ENCODE measurements around the gene DMRTC2. TPM values are rescaled to one million over a fixed set of nuclear protein-coding genes. Genes with fewer than 3 reads are reported as not detected.

Gene DMRTC2
- 2.9 TPM for total RNA-seq (ENCODE audit: insufficient read depth, low replicate concordance)

DNA sequence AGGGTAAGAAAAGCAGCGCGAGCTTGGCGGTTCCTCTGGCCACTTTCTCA, at the start of gene DMRTC2:
TSS of gene DMRTC2 (plus strand) at position 42 of the 50 bp plus-strand sequence. CDS start 2,387 bp downstream, outside the sequence.
- DNase-seq (ENCODE audit: low spot score): no peak

DNA sequence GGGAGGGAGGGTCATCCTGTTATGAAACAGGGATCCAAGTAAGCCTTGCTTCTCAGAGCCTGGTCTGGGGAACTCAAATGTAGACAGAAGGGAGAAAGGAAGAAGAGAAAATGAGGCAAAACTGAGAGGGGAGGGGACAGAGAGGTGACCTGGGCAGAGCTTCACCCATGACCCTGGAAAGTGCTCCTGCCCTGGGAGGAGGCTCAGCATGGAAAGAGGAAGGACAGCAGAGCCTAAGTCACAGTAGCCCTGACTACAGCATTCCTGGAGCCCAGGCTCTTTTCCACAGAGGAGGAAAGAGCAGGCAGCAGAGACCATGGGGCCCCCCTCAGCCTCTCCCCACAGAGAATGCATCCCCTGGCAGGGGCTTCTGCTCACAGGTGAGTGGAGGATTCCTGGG, 48.5 kb upstream of the DMRTC2 start, which contains the start of gene CEACAM3:
TSS of gene CEACAM3 (plus strand) at position 226 of the 400 bp plus-strand sequence. CDS start at position 317, 91 bp downstream.
- no peak for DNase-seq (ENCODE audit: low spot score)

DNA sequence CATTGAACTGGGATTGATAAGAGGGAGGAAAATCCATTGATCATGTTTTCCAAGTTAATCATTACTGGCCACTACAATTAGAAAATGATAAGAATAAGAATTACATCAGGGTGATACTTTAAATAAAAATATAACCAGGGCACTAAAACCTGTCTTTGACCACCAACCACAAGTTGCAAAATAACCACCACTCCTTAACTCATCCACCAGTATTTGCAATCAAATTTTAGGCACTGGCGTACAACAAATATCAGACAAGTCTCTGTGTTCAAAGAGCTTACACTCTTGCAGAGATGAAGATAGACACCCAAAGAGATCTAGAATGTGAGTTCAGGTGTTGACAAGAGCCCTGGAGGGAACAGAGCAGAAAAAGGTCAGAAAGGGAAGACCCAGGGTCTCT, 47.9 kb upstream of the DMRTC2 start:
- DNase-seq (ENCODE audit: low spot score): no peak

DNA sequence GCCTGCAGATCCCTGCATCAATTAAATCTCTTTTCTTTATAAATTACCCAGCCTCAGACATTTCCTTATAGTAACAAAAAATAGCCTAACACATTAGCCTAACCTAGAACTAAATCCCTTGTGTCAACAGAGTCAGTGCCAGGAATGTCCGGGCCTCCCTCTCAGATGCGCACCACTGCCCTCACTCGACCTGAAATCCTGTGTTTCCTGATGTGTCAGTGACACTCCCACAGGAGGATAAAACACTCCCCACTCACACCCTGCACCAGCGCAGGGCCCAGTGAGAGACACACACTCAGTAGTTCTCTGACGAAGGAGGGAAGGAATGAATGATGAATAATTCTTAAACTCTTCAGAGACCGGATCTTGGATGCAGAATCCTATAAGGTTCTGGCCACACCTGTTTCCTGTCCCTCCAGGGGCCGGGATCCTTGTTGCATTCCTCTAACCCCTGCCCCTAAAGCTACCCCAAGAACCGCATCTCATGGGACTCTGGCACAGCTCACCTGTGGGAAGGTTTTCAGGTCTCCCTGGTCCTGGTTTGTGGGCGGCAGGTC, 45.3 kb upstream of the DMRTC2 start:
- no peak for DNase-seq (ENCODE audit: low spot score)

DNA sequence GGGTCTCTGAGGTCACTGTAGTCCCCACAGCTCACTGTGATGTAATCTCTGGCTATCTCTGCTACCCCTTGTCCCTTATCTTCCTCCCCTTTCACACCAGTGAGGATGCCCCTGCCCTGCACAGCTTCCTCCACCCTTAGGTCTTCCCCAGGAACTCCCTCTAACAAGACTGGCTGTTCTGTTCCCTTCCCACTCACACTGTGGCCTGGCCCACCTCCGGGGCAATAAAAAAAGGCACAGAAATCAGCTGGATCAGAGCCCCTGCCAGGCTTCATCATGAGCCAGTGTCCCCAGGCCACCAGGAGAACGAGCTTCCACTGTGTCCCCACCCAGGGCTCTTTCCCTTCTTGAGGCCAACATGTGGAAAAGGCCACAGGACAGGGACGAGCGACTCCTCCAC, 43.8 kb upstream of the DMRTC2 start:
- DNase-seq (ENCODE audit: low spot score): no peak

DNA sequence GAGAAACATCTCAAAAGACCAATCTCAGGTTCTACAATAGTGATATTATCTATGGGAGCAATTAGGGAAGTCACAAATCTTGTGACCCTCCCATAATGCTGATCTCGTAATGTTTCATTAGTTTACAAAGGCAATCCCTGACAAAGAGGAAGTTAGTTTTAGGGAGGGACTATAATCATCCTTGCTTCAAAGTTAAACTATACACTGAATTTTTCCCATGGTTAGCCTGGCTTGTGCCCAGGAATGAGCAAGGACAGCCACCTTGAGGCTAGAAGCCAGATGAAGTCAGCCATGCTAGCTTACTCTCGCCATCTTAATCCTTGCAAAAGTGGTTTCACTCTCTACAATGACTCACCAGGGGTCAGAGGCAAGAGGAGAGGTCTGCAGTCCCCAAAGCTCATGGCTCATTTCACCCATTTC, 43.0 kb upstream of the DMRTC2 start:
- no peak for DNase-seq (ENCODE audit: low spot score)

DNA sequence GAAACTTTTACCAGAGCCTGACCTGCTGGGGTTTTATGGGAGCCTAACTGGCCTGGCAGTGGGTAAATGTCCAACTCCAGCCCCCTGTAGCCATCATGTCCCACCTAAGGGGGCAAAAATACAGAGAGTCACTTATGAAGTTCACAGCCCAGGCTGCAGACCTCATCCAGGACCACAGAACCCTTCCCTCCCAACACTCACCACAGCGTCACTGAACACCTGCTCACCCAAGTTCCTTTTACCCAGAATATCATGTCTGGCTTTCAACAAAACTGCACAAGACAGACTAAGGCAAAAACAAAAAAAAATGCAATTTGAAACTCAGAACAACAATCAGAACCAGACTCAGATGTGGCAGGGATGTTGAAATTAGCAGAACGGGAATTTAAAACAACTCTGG, 42.1 kb upstream of the DMRTC2 start:
- DNase-seq (ENCODE audit: low spot score): no peak

DNA sequence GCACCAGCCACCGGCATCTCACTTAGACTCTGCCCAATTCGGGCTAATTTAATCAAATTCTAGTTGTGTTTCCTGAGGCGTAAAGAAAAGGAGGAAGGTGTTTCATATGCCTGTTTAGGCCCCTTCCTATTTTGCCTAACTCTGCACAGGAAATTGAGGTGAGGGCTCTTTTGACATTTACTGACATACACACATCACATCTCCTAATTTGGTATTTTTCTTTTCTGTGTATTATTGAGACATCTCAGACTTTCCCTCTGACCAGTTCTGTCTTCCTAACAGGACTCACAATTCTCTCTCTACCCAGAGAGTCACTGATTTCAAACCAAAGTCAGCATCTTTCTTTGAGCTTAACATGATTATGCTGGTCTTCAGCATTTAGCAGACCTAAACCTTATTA, 40.5 kb upstream of the DMRTC2 start:
- no peak for DNase-seq (ENCODE audit: low spot score)

DNA sequence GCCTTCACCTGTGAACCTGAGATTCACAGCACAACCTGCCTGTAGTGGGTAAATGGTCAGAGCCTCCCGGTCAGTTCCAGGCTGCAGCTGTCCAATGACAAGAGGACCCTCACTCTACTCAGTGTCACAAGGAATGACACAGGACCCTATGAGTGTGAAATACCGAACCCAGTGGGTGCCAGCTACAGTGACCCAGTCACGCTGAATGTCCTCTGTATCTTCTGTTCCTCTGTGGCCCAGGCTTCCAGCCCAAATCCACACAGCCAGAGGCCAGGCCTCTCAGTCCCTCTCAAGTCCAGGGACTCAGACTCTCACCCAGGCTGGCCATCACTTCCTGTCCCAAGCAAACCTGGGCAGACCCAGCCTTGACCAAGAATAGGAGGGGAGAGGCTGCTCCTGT, 37.7 kb upstream of the DMRTC2 start:
- DNase-seq (ENCODE audit: low spot score): no peak

DNA sequence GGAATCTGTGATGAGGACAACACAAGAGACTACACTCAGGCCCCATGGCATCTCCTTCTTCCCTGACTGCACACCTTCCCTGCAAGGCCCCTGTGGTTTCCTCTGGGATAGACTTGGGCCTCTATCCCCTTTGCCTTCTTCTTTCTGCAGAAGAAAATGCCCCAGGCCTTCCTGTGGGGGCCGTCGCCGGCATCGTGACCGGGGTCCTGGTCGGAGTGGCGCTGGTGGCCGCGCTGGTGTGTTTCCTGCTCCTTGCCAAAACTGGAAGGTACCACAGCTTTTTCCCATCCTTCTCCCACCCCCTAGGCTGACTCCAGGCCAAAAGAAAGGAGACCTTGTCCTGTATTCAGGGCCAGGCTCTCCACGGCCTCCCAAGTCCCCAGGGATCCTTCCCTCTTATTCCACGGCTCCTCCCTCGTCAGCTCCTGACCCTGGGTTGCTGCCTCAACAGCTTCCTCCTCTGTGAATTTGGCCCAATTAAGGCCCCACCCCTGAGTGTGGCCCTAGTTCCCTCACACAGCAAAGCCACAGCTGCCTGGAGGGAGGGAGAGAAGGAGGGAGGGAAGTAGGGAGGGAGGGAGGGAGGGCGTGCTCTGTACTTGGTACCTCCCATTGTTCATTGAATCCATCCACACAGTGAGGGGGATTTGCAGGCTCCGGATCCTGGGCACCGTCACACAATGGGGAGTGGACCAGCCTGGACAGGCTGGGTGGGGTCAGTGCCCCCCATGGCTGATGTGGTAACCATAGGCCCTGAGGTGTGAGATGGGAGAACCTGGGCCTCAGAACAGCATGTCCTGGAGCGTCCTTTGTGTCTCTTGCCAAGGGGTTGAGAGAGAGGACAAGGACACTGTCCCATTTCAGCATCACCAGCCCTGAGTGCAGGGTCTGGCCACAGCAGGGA, 35.9 kb upstream of the DMRTC2 start:
- no peak for DNase-seq (ENCODE audit: low spot score)

DNA sequence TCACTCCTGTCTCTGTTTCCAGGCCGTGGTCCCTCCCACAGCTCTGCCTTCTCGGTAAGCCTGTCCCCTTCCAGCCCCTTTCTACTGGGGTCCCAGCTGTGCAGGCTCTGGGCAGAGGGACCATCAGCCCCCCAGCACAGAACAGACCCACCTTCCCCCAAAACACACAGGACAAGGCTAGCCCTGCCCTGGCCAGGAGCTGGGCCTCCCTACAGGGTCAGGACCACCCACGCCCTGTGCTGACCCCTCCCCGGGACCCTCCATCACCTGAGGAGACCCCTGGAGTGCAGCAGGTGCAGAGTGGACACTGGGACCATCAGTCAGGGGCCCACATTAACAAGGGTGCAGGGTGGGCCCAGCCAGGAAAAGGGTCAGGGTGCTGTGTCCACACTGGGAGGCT, 34.5 kb upstream of the DMRTC2 start:
- no peak for DNase-seq (ENCODE audit: low spot score)

DNA sequence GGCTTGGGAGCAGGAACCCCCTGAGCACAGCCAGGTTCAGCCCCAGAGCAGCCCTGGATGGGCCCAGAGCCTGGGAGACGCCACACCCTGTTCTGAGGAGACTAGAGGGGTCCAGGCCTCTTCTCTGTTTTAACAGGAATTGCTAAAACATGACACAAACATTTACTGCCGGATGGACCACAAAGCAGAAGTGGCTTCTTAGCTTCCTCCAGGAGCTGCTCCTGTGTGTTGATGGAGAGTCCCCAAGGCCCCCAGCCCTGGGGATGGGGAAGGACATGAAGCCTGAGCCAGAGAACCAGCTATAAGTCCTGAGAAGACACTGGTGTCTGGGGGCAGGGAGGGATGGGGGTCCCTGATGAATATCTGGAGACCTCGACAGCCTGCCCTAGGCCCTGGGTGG, 33.8 kb upstream of the DMRTC2 start:
- DNase-seq (ENCODE audit: low spot score): no peak

DNA sequence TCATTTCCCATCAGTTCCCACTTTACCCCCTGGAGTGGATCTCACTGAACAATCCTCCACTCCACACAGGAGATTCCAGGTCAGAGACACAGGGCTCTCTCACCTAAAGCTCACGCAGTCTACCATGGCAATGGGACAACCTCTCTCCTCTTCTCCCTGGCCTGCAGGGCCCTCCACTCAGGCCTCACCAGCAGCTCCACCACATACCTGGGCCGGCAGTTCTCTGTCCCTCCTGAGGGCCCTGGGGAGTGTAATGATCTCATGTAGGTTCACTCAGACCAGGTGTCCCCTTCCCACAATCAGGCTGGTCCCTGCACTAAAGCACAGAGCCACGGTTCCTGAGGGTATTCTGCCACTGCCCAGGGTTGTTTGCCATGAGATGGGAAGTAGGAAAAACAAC, 32.9 kb upstream of the DMRTC2 start:
- no peak for DNase-seq (ENCODE audit: low spot score)

DNA sequence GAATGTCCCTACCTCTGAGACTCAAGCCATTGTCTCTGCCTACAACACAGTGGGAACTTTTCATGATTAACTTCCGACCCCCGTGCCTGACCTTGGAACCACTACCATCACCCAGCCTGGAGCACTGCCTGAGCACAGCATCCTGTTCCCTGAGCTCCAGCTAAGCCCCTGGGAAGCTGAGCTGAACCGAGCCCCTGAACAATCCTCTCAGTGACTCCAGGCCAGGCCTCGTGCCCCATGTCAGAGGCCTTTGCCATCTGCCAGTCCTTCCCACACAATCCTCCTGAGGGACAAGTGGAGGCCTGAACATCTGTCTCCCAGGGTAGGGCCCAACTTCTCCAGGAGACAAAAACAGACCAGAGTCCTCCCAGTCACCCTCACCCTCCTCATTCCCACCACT, 30.9 kb upstream of the DMRTC2 start:
- DNase-seq (ENCODE audit: low spot score): no peak

DNA sequence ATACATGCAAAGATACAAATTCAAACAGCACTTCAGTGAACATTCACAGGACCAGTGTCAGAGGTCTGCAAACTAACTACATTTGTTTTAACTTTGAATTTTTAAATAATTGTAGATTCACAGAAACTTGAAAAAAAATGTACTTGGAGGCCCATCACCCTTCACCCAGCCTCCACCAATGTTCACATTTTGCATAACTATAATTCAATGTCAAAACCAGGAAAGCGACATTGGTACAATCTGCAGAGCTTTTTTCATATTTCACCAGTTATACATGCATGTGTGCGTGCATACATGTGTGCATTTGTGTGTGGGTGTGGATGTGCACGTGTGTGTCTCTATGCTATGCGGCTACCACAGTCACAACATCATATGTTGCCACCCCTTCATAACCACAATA, 29.5 kb upstream of the DMRTC2 start:
- DNase-seq (ENCODE audit: low spot score): no peak

DNA sequence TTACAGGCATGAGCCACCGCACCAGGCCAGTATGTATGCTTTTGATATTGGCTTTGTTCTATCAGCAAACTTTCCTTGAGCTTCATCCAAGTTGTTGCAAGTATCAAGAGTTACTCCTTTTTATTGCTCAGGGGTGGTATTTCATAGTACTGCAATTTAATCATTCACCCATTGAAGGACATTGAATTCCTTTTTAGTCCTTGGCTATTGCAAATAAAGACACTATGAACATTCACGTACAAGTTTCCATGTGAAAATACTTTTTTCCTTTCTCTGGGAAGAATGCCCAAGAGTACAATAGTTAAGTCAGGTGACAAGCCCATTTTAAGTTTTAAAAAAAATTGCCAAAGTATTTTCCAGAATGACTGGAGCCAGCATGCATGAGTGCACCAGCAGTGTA, 28.1 kb upstream of the DMRTC2 start:
- no peak for DNase-seq (ENCODE audit: low spot score)

DNA sequence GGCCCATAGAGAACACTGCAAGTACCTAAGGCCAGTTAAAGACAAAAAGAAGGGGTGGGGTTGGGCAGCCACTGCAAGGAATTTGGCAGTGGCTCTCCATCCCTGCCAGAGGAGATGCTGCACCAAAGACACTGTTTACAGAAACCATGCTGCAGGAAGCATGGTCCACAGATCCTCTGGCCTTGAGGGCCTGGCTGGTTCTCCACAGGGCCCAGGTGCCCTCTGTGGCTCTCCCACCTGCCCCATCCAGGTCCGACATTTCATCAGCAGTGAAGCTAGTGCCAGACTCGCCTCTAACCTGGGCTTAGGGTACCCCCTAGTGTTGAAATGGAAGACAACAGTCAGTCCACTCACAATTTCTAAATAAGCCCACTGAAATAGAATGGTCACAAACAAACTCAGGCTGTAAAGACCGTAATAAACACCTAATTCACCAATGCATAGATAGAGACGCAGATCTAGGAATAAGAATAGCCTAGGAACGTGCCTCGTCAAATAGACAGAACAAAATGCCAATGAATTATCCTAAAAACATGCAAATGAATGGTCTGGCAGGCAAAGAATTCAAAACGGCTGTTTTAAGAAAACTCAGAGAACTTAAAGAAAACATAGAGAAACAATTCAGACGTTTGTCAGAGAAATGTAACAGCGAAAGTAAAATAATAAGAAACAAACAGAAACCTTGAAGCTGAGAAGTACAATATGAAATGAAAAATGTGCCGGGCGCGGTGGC, 23.7 kb upstream of the DMRTC2 start:
- DNase-seq (ENCODE audit: low spot score): no peak

DNA sequence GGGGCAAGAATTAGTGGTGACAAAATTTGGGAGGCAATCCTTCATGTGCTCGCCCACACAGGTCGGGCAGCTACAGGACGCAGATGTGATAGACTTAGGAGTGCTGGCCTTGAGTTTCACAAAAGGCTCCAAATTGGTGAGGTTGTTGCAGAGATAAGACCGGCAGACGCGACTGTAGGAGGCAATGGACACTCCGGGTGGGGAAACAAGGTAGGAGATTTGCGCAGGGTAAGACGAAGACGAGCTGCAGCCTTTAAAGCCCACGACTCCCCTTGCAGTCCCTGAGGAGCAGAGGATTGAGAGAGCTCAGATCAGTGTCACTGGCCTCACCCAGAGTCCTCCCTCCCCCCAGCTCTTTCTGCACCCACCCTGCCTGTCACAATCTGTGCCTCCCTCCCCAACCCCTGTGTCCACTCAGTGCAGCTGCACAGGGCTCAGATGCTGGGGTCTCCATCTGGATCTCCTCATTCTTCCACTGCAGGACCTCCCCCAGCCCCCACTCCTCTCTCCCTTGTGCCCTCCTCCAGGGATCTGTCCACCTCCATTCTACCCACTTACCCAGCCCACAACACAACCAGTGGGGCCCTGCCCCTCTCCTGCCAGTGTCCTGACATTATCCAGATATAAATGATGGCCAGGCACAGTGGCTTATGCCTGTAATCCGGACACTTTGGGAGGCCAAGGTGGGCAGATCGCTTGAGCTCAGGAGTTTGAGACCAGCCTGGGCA, 6.7 kb upstream of the DMRTC2 start:
- DNase-seq (ENCODE audit: low spot score): no peak

DNA sequence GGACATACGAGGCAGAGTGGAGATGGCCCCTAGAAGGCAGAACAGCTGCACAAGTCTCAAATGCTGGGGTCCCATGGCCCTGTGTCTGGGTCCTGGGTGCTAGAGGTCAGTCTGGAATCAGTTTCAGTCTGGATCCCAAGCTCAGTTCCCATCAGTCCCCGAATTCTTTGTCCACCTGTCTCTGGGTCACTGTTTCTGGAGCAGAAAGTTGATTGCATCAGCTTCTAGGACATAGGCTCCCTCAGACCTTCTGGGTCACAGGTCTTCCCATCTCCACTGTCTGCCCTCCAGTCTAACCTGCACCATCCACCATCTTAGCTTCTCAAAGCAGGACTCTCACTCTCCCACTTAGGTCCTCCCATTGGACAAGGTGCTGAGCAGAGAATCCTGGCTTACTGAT, 5.6 kb upstream of the DMRTC2 start:
- no peak for DNase-seq (ENCODE audit: low spot score)

DNA sequence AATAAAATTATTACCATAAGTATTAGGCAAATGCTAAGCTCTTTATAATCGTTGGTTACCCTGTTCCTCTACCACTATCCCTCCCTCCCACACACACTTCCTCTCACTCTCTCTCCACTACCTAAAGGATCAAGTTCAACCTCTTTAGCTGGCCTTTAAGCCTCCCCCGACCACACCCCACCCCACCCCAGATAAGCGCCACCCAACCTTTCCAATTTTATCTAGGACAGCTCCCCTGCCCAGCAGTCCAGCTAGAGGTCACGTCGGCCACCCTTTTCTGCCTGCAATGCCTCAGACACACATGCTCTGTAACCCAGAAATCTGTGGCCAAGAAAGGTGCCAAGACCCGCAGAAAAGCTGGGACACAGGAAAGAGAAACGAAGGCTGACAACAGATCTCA, 1.5 kb upstream of the DMRTC2 start:
- no peak for DNase-seq (ENCODE audit: low spot score)

DNA sequence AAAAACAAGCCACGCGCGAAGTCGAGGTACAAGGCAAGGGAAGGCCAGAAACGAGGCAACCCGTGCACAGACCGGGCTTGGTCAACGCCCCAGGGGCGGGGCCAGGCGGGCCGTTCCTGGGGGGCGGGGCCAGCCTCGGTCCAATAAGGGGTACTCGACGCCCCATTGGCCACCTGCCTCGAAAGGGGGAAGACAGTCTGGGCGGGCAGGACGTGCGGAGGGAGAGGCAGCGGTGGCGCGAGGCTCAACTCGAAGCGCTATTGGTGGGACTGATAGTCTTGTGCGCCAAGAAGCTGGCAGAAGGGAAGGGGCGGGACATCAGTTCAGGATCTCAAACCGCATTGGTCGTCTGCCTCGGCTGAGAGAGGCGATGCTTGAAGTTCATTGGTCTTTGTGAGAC, 241 bp upstream of the DMRTC2 start, which contains the start of gene LYPD4:
TSS of gene LYPD4 (minus strand) at position 83 of the 400 bp plus-strand sequence. CDS start 5,398 bp downstream, outside the sequence.
- no peak for DNase-seq (ENCODE audit: low spot score)

DNA sequence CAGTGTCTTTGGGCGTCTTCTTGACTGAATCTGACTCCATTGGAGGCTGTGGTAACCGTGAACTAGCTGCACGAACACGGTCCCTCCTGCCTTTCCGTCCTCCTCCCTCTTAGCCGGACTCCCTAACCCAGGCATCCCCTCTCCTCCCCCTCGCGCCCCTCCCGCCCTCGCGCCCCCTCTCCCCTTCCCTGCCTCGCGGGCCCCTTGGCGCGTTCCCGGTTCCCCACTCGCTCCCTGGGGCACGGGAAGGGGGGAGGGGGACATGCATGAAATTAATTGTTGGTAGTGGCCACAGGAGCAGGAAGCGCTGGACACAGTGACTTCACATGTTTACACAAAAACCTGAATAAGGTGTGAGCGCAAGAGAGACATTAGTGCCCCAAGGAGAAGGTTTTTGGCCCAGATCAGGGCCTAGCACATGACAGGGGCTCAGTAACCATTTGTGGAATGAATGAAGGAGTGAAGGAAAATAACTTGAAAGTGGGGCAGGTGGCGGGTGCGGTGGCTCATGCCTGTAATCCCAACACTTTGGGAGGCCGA, 279 bp downstream of the DMRTC2 start:
- no peak for DNase-seq (ENCODE audit: low spot score)
